Keratinocyte (primary cell): ENCODE data around the gene IVNS1ABP.
"Not testable (repeated sequence)": the region's sequence is repeated elsewhere in the genome, so short reads cannot be mapped to it uniquely, and the experiment has no call there.

Source experiments
- CTCF ChIP-seq, 3 experiments: IDR thresholded peaks in 1 of 3; conservative IDR thresholded peaks in 1 of 3; optimal IDR thresholded peaks in 1 of 3; 2 replicates in 2 of 3; 3 replicates in 1 of 3; pipeline versions ENCODE3 to v1.5.1; 2011; ENCODE audit warnings: low read length in 3 of 3, mild to moderate bottlenecking in 3 of 3, moderate library complexity in 2 of 3, control low read depth in 1 of 3, inconsistent platforms in 1 of 3; ENCODE audit not compliant: insufficient read depth in 2 of 3; ENCODE audit errors: extremely low read depth in 1 of 3
- EZH2 ChIP-seq: IDR thresholded peaks from one replicate; pipeline ENCODE4 v1.6.1; 2012; ENCODE audit warnings: inconsistent platforms, mild to moderate bottlenecking, low read length, moderate library complexity

GRCh38 chr1:185321104-185321503, 4.1 kb upstream of the IVNS1ABP start:
- not testable (repeated sequence) for TF ChIP-seq CTCF (optimal IDR thresholded peaks at IDR 0.05 in 1 of 3, IDR thresholded peaks at IDR 0.05 in 1 of 3, conservative IDR thresholded peaks at IDR 0.05 in 1 of 3; ENCODE audit: extremely low read depth in 1 of 3, insufficient read depth in 2 of 3, low read length in 3 of 3); EZH2
